ENCODE data around the gene FGFBP1. TPM values are rescaled to one million over a fixed set of nuclear protein-coding genes. Genes with fewer than 3 reads are reported as not detected.

Gene FGFBP1
- total and polyA plus RNA-seq, 11 donors = 1.1 TPM; not detected in 10

GRCh38 chr4:15928883-15929282 lies 9.7 kb downstream of the FGFBP1 start:
- no peaks in the 10 kb centered on the region for H3K9me3 ChIP-seq
- intact Hi-C loops (cut with DNase I) = no loop called here
- TF ChIP-seq CTCF (IDR thresholded peaks at IDR 0.05) = no peak
- TF ChIP-seq POLR2A (IDR thresholded peaks at IDR 0.05) = no peak
- H3K27me3 ChIP-seq = peaks cover 0 to 19% (median 0%) of the 10 kb centered on the region in 9 donors
- H3K27ac ChIP-seq = no peak overlapping the region
- DNase-seq (no peak), ATAC-seq (no peak)
- H3K4me3 ChIP-seq = no peak overlapping the region
- no peaks in the 10 kb centered on the region for H3K4me1 ChIP-seq
- H3K36me3 ChIP-seq = no peaks in the 10 kb centered on the region
- 47 to 61% (median 54%) methylated on average over 5 of the region's 5 CpGs for WGBS, 4 donors

- H3K27me3 ChIP-seq = peaks cover 0 to 19% (median 0%) of the 10 kb centered on the region in 9 donors
- no peak for ATAC-seq
- H3K36me3 ChIP-seq = no peaks in the 10 kb centered on the region
- intact Hi-C loops (cut with DNase I) = no loop called here
- H3K9me3 ChIP-seq = no peaks in the 10 kb centered on the region
- DNase-seq = no peak
- 56 to 64% (median 61%) methylated on average over 7 of the region's 7 CpGs for WGBS, 4 donors
- H3K4me3 ChIP-seq = no peak overlapping the region
- no peak overlapping the region for H3K27ac ChIP-seq
- TF ChIP-seq POLR2A (IDR thresholded peaks at IDR 0.05) (no peak), CTCF (IDR thresholded peaks at IDR 0.05) (no peak)
- no peaks in the 10 kb centered on the region for H3K4me1 ChIP-seq
These were observed 12.1 kb downstream of the FGFBP1 start for GRCh38 chr4:15926486-15926885.

- Histone ChIP-seq H3K9me3 (no peaks in the 10 kb centered on the region), H3K4me3 (no peak overlapping the region), H3K36me3 (no peaks in the 10 kb centered on the region), H3K27me3 (peaks cover 0 to 19% (median 0%) of the 10 kb centered on the region in 9 donors), H3K27ac (no peak overlapping the region), H3K4me1 (no peaks in the 10 kb centered on the region)
- WGBS, 4 donors = 57 to 72% (median 68%) methylated on average over 3 of the region's 3 CpGs
- no peak for DNase-seq
- TF ChIP-seq CTCF (IDR thresholded peaks at IDR 0.05) (no peak), POLR2A (IDR thresholded peaks at IDR 0.05) (no peak)
- ATAC-seq = no peak
- intact Hi-C loops (cut with DNase I) = no loop called here
These were observed 12.7 kb downstream of the FGFBP1 start for GRCh38 chr4:15925830-15926229.

GRCh38 chr4:15921592-15921932 lies 17.0 kb downstream of the FGFBP1 start:
- Histone ChIP-seq H3K27me3 (peaks cover 0 to 31% (median 0%) of the 10 kb centered on the region in 9 donors), H3K27ac (no peak overlapping the region), H3K4me3 (no peak overlapping the region), H3K36me3 (no peaks in the 10 kb centered on the region), H3K9me3 (no peaks in the 10 kb centered on the region), H3K4me1 (no peaks in the 10 kb centered on the region)
- no peak for TF ChIP-seq POLR2A (IDR thresholded peaks at IDR 0.05)
- no peak for TF ChIP-seq CTCF (IDR thresholded peaks at IDR 0.05)
- ATAC-seq (no peak), DNase-seq (no peak)
- WGBS, 4 donors = 94 to 98% (median 95%) methylated on average over 1 of the region's 1 CpG
- intact Hi-C loops (cut with DNase I) = no loop called here
